HG03558 (cell line): Measurements from ENCODE around the gene ALDOC.
"Not testable (repeated sequence)": the region's sequence is repeated elsewhere in the genome, so short reads cannot be mapped to it uniquely, and the experiment has no call there.

Experiments used
- ATAC-seq: cut with Tn5 transposase; IDR thresholded peaks from one replicate; pipeline ENCODE4 v1.9.1; 2021; ENCODE audit warnings: moderate number of reproducible peaks; ENCODE audit not compliant: unreplicated experiment; ENCODE audit errors: extremely low read depth

ALDOC gene

DNA sequence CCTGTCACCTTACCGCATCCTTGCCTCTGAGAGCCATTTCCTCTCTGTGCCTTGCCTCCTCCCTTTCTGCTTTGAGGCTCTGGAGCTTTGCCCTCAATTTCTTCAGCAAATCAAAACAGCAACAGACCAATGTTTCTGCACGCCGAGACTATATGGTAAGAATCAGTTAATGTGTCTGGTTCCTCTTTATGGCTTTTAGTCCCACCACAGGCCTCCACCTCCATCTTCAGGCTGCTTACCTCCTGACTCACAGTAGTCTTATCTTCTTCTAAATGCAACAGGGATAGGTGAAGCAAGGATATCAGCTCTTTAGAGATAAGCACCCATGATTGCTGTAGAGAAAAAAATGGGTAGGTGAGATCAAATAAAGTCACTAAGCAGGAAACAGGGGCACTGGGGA is 9.2 kb upstream of the ALDOC start:
- no peak for ATAC-seq

- no peak for ATAC-seq
Measured at GRCh38 chr17:28584434-28584833, 7.7 kb upstream of the ALDOC start.

DNA sequence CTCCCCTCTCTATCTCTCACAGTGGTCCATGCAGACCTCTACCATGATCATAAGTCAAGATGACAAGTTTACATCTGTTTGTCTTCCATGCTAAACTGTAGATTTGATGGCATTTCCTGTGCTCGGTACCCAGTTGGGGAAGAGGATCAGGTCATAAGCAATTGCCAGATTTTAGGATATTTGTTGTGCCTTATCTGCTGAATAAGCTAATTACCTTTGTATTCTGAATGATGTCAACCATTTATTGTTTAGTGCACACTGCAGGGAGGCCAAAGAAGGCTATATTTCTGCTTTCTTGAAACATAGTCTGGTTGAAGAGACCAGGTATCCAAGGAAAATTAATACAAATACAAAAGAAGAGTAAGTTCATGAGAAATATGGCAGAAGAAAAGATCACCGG is 5.8 kb upstream of the ALDOC start:
- ATAC-seq, result no peak

- ATAC-seq, result no peak
Measured at GRCh38 chr17:28580959-28581358, 4.3 kb upstream of the ALDOC start.

DNA sequence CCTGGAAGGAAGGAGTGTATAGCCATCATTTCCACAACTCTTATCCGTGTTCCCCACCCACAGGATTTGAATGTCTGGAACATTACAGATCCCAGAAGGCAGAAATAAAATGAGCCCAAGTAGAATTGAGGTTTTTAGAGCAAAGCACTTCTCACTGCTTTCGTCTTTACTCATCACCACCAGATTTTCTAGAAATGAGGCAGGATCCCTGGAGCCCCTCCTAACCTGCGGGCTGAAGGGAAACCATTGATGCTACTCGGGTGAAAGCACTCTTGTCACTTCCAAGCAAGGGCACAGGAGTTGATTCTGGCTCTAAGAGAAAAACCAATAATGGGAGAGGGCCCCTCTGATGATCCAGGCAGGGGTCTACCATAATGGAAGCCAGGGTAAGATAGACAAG is 2.8 kb upstream of the ALDOC start:
- ATAC-seq, result no peak

GRCh38 chr17:28578246-28579195 is 1.8 kb upstream of the ALDOC start:
- no peak for ATAC-seq

DNA sequence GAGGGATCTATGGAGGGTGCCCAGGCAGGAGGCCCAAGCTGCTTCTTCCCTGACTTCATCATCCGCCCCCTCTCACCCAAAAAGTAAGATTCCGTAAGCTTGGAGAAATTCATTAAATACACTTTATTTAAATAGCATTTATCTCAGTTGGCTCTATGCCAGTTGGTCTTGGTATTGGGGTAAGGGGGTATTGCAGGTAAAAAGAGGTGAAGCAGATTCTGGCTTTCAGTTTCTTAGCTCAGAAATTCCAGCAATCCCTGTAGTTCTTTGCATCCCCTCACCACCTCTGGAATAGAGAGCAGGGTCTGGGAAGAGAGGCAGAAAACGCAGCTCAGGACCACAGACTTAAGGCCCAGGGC is 750 bp upstream of the ALDOC start:
- no peak for ATAC-seq

GRCh38 chr17:28576016-28576415 is 679 bp downstream of the ALDOC start:
- ATAC-seq, result not testable (repeated sequence)

DNA sequence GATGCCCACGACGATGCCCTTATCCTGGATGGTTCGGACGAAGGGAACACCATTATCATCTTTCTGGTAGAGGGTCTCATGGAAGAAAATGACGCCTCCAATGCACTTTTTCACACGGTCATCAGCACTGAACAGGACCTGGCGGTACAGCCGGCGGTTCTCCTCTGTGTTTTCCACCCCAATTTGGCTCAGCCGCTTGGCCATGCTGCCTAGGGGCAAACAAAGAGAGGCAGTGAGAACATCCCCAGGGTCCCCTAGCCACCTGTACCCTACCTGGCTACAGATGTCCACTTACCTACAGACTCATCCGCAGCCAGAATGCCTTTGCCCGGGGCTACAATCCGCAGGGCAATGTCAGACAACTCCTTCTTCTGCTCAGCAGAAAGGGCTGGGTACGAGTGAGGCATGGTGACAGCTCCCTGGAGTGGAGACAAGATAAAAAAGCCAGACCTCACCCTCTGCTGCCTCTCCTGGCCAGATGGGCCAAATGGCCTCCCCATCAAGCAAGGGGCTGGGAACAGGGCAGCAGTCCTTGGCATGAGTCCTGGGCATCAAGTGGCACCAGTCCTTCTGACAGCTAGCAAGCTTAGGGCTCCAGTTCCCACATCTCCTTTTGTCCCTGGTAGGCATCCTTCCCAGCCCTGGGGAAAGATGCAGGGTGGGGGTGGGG is 1.4 kb downstream of the ALDOC start:
- no peak for ATAC-seq

GRCh38 chr17:28574526-28574925 is 2.2 kb downstream of the ALDOC start:
- ATAC-seq, result no peak

- no peak for ATAC-seq
Measured at GRCh38 chr17:28573966-28574480, 2.7 kb downstream of the ALDOC start.

DNA sequence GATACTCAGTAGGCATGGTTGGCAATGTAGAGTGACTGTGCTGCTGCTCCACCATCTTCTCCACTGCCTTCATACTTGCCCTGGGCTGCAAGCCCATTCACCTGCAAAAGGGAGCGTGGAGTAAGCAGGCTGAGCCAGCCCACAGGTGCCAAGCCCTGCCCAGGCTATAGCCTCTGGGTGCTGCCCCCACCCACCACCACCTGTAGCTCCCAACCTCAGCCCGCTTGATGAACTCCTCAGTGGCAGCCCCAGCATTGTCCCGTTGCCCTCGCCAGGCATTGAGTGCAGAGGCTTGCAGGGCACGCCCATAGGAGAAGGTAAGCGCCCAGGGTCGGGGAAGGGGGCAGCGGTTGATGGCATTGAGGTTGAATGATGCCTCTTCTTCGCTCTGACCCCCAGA is 3.2 kb downstream of the ALDOC start:
- ATAC-seq, result no peak

- no peak for ATAC-seq
Measured at GRCh38 chr17:28573040-28573380, 3.7 kb downstream of the ALDOC start.

DNA sequence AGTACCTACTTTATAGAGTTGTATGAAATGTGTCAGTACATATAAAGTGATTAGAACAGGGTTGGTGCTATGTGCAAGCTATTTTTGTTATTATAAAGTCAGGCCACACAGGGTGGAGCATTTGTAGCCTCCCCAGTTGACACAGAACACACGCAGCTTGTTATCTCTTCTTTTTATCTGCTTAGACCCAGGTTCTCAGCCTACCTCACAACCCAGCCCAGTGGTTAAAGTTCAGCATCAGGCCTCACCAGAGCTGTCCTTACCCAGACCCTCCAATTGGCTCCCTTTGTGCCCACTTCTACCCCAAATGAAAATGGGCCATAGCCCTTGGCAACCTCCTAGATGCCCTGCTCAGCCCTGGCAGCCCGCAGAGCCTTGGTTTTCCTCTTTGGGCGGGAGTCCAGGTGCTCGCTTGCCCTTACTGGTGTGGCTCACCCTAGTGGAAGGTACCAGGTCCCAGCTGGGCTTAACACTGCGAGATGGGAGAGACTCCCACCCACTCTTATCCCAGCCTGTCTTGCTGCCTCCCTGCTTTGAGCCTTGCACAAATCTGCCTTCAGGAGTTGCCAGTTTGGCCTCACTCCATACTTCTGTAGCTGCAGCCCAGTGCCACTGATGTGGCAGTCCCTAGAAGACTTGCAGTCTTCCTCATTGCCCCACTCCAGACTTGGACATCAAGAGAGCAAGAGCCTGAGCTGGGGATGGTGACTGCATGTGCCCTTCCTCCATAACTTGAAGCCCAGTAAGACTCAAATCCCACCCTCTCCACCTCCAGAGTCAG is 4.2 kb downstream of the ALDOC start:
- ATAC-seq, result no peak

DNA sequence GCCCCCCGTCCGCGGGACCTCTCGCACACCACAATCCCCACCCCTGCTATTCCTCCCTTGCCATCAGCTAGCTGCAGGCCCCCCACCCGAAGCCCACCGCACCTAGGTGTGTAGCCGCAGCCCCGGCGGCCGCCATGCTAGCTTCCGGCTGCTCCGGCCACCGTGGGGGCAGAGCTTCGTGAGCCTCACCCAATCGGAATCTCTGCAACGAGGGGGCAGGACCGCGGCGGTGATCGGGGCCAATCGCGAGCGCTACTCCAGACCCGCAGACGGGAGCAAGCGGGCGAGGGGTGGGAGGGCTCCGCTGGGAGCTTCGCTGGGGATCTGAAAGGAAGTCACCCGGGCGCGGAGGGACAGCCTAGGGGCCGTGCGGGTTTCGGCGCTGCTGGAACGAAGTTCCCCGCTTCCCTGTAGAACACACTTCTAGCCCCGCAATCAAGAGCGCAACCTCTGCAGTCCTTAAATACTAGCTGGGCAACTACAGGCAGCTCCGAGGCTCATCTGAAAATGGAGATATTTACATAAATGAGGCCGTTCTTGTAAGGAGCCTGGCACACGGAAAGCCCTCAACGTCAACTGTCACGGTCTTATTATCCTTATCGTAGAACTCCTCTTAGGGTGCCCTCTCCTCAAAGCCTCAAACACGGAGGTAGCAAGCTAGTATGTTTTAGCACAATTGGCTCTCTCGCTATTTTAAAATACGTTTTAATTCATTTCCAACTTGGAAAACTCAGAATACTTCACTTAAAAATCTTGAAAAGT is 5.2 kb downstream of the ALDOC start, which contains the start of gene PIGS:
PIGS (minus strand) TSS at position 164 of the 762 bp plus-strand sequence; CDS start at position 136, 28 bp downstream.
- peak; percentile 53 for ATAC-seq

DNA sequence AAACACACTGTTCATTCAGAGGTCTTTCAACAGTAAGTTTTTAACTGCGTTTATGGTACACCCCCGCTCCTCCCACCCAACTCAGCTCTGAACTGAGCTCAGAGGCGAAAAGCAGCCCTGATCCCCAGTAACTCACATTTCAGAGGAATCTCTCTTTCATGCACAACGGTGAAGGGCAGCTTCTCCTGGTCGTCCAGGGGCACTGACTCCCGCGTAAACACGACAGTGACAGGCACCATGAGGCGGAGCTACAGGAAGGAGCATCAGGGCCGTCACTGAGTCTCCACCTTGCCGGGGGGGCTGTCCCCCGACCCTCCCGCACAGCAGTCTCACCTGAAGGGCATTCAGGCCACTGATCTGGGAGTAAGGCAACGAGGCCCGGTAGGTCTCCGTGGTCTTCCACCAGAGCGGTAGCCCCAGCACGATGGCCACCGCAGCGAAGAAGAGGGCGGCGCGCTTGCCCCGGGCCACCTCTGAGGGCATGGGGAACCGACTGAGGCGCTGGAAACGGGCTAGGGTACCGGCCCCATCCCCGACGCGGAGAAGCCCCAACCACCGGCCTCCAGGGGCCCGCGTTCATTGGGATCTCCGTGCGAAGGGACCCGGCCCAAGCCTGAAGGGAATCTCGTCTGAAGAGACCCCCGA is 5.9 kb downstream of the ALDOC start:
- ATAC-seq, result no peak

- no peak for ATAC-seq
Measured at GRCh38 chr17:28569446-28569845, 7.2 kb downstream of the ALDOC start.

GRCh38 chr17:28567604-28568003 is 9.1 kb downstream of the ALDOC start:
- ATAC-seq, result no peak

- no peak for ATAC-seq
Measured at GRCh38 chr17:28563475-28563874, 13.2 kb downstream of the ALDOC start.
